OCI-LY7 (cell line): Measurements from ENCODE around the gene PLA2G4C. TPM values are rescaled to one million over a fixed set of nuclear protein-coding genes. Genes with fewer than 3 reads are reported as not detected.

Experiments used
- BruUV-seq: library from RNA; stranded (reverse); fragments of 400-500 nt; replicated peaks from 2 replicates; lab custom pipeline; 2021; lab: Mats Ljungman, UMichigan
- CTCF ChIA-PET: fragments of 300-600 bp; sonication (Branson Sonifier 250); formaldehyde crosslinking; loops from one replicate; lab custom pipeline; 2022; ENCODE audit warnings: antibody characterized with exemption; ENCODE audit not compliant: unreplicated experiment; lab: Charles Lee
- POLR2A ChIA-PET: fragments of 300-600 bp; sonication (Branson Sonifier 250); formaldehyde crosslinking; loops from one replicate; lab custom pipeline; 2022; ENCODE audit warnings: antibody characterized with exemption; lab: Charles Lee
- DNase-seq: peaks from one replicate; pipeline ENCODE4 v3.0.0-alpha.2; 2015; ENCODE audit warnings: low spot score
- H2AFZ ChIP-seq: fragments of 200-600 bp; sonication (generic), shearing (Covaris generic); 2 replicates; pipeline ENCODE4 v1.6.1; 2014; ENCODE audit warnings: mild to moderate bottlenecking, antibody characterized with exemption, low read length, moderate library complexity
- H3K27ac ChIP-seq: fragments of 200-600 bp; sonication (generic); 2 replicates; pipeline ENCODE4 v1.5.1; 2014; ENCODE audit warnings: mixed run types, low read depth, mild to moderate bottlenecking, moderate library complexity, low read length, inconsistent platforms; ENCODE audit not compliant: poor library complexity, severe bottlenecking
- H3K36me3 ChIP-seq: fragments of 200-600 bp; sonication (generic); 2 replicates; pipeline ENCODE4 v1.6.1; 2014; ENCODE audit warnings: mild to moderate bottlenecking, antibody characterized with exemption, low read length, moderate library complexity, mixed read lengths; ENCODE audit not compliant: insufficient read depth
- H3K4me1 ChIP-seq: fragments of 200-600 bp; sonication (generic); 2 replicates; pipeline ENCODE4 v1.5.1; 2014; ENCODE audit warnings: mild to moderate bottlenecking, low read length; ENCODE audit not compliant: insufficient read depth, poor library complexity, severe bottlenecking
- H3K4me2 ChIP-seq: fragments of 200-600 bp; sonication (generic); 2 replicates; pipeline ENCODE4 v1.6.1; 2014; ENCODE audit warnings: mild to moderate bottlenecking, low read length
- H3K4me3 ChIP-seq: fragments of 200-600 bp; sonication (generic); 2 replicates; pipeline ENCODE4 v1.5.1; 2014; ENCODE audit warnings: mild to moderate bottlenecking, low read depth, low read length; ENCODE audit not compliant: poor library complexity, severe bottlenecking
- H3K79me2 ChIP-seq: fragments of 200-600 bp; sonication (generic); 2 replicates; pipeline ENCODE4 v1.6.1; 2016; ENCODE audit warnings: low read depth, mild to moderate bottlenecking, low read length, moderate library complexity, mixed read lengths; ENCODE audit not compliant: insufficient read depth
- H3K9me2 ChIP-seq: fragments of 200-600 bp; sonication (generic); 2 replicates; pipeline ENCODE4 v1.6.1; 2016; ENCODE audit warnings: mild to moderate bottlenecking, low read length, mixed read lengths; ENCODE audit not compliant: insufficient read depth
- H3K9me3 ChIP-seq: fragments of 200-600 bp; sonication (generic); 2 replicates; pipeline ENCODE4 v1.6.1; 2014; ENCODE audit warnings: mild to moderate bottlenecking, mixed run types, low read length, mixed read lengths
- H4K20me1 ChIP-seq: fragments of 200-600 bp; sonication (generic); 2 replicates; pipeline ENCODE4 v1.6.1; 2014; ENCODE audit warnings: mild to moderate bottlenecking, antibody characterized with exemption, low read length, moderate library complexity, mixed read lengths; ENCODE audit not compliant: insufficient read depth
- EZH2phosphoT487 ChIP-seq: fragments of 200-600 bp; sonication (generic); IDR thresholded peaks from 2 replicates; pipeline ENCODE4 v1.6.1; 2018; ENCODE audit warnings: low read depth, borderline replicate concordance, mild to moderate bottlenecking, mixed run types, antibody characterized with exemption, low read length, moderate library complexity, mixed read lengths
- intact Hi-C: fragments of 100-400 bp; cut with micrococcal nuclease; formaldehyde crosslinking; loops from one replicate; pipeline ENCODE4 v1.10.0; 2022; ENCODE audit not compliant: unreplicated experiment
- total RNA-seq, 2 experiments: library from RNA; depleted of rRNA in 1 of 2; stranded (reverse); fragments of >200 nt in 1 of 2; shearing (Covaris generic) in 1 of 2; gene quantifications; 2 replicates each; pipeline ENCODE4 v1.2.3, GENCODE V29; 2014 to 2022
- TF ChIP-seq, protein P1 (sequence below): fragments of 200-600 bp; sonication (generic); conservative IDR thresholded peaks from 2 replicates; pipeline ENCODE4 v1.5.1; 2014; ENCODE audit warnings: mild to moderate bottlenecking, antibody characterized with exemption, low read length, moderate library complexity, mixed read lengths

The PLA2G4C gene
- total RNA-seq, 2 experiments from 2014 or later = 0.98 to 1.4 TPM

DNA sequence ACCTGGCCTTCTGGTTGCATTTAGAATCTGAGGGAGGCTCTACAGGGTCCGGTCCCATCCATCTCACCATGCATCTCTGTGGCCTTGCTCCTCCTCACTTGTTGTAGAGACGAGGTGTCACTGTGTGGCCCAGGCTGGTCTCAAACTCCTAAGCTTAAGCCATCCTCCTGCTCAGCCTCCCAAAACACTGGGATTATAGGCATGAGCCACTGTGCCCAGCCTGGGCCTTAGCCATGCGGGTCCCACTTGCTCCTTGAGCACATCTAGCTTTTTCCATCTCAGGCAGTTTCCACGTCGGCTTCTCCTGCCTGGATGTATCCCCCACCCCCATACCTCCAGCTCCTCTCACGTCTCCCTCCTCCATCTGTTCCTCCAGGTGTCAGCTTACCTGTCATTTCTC lies 106.4 kb downstream of the PLA2G4C start:
- H3K36me3 ChIP-seq = no peaks in the 10 kb centered on the region
- no peaks in the 10 kb centered on the region for H3K9me2 ChIP-seq
- H3K4me1 ChIP-seq = no peaks in the 10 kb centered on the region
- no peak for DNase-seq
- no peak overlapping the region for H2AFZ ChIP-seq
- ChIA-PET CTCF (no interaction called here), POLR2A (no interaction called here)
- no peak overlapping the region for H3K4me2 ChIP-seq
- no peak for TF ChIP-seq EZH2phosphoT487
- TF ChIP-seq, protein P1, sequence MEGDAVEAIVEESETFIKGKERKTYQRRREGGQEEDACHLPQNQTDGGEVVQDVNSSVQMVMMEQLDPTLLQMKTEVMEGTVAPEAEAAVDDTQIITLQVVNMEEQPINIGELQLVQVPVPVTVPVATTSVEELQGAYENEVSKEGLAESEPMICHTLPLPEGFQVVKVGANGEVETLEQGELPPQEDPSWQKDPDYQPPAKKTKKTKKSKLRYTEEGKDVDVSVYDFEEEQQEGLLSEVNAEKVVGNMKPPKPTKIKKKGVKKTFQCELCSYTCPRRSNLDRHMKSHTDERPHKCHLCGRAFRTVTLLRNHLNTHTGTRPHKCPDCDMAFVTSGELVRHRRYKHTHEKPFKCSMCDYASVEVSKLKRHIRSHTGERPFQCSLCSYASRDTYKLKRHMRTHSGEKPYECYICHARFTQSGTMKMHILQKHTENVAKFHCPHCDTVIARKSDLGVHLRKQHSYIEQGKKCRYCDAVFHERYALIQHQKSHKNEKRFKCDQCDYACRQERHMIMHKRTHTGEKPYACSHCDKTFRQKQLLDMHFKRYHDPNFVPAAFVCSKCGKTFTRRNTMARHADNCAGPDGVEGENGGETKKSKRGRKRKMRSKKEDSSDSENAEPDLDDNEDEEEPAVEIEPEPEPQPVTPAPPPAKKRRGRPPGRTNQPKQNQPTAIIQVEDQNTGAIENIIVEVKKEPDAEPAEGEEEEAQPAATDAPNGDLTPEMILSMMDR = no peak
- H3K4me3 ChIP-seq = no peak overlapping the region
- intact Hi-C loops = no loop called here
- no TSS peak for BruUV-seq
- H3K9me3 ChIP-seq = no peaks in the 10 kb centered on the region
- no peak overlapping the region for H3K27ac ChIP-seq
- H3K79me2 ChIP-seq = no peaks in the 10 kb centered on the region
- no peaks in the 10 kb centered on the region for H4K20me1 ChIP-seq

GRCh38 chr19:48000846-48001245 lies 109.8 kb downstream of the PLA2G4C start:
- DNase-seq = no peak
- Histone ChIP-seq H3K9me3 (no peaks in the 10 kb centered on the region), H2AFZ (no peak overlapping the region), H3K9me2 (no peaks in the 10 kb centered on the region), H3K79me2 (no peaks in the 10 kb centered on the region), H3K27ac (no peak overlapping the region), H3K4me2 (no peak overlapping the region), H3K36me3 (no peaks in the 10 kb centered on the region), H4K20me1 (no peaks in the 10 kb centered on the region), H3K4me1 (no peaks in the 10 kb centered on the region), H3K4me3 (no peak overlapping the region)
- CTCF ChIA-PET = no interaction called here
- intact Hi-C loops = no loop called here
- POLR2A ChIA-PET = no interaction called here
- no peak for TF ChIP-seq EZH2phosphoT487
- TF ChIP-seq, protein P1 = no peak
- no TSS peak for BruUV-seq

DNA sequence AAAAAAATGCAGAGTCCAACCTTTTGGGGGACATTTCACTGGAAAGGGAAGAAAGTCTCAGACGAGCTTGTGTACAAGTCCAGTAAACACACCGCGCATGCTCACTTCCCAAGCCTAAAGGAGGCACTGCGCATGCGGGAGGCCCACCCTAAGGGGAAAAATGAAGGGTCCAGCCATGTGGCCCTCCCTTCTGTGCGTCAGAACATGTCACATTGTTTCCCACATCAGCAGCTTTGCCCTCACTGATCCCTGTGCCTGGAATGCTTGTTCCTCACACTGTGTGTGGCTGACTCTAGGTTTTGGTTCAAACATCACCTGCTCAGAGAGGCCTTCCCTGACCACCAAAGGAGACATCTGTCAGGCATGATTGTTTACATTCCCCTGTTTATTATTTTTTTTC lies 111.8 kb downstream of the PLA2G4C start:
- intact Hi-C loops = no loop called here
- CTCF ChIA-PET = no interaction called here
- TF ChIP-seq EZH2phosphoT487 = no peak
- TF ChIP-seq, protein P1 = no peak
- H3K4me1 ChIP-seq = no peaks in the 10 kb centered on the region
- no peaks in the 10 kb centered on the region for H4K20me1 ChIP-seq
- no peaks in the 10 kb centered on the region for H3K79me2 ChIP-seq
- H3K4me3 ChIP-seq = no peak overlapping the region
- no peaks in the 10 kb centered on the region for H3K9me2 ChIP-seq
- POLR2A ChIA-PET = no interaction called here
- H3K4me2 ChIP-seq = no peak overlapping the region
- no peaks in the 10 kb centered on the region for H3K36me3 ChIP-seq
- H3K27ac ChIP-seq = no peak overlapping the region
- no peak for DNase-seq
- BruUV-seq = no TSS peak
- no peak overlapping the region for H2AFZ ChIP-seq
- H3K9me3 ChIP-seq = no peaks in the 10 kb centered on the region

Other genes starting within 250 kb of the PLA2G4C start
- not detected in 2 replicates for gene SULT2A1, start 224.5 kb downstream of the PLA2G4C start, total RNA-seq (2014; rRNA removed; shearing (Covaris generic))
- not detected in 2 replicates for gene SULT2A1, start 224.5 kb downstream of the PLA2G4C start, total RNA-seq (2022)
- gene BSPH1, start 118.6 kb downstream of the PLA2G4C start, total RNA-seq (2014; rRNA removed; shearing (Covaris generic)) = not detected in 2 replicates
- gene BSPH1, start 118.6 kb downstream of the PLA2G4C start, total RNA-seq (2022) = not detected in 2 replicates
- gene ELSPBP1, start 116.2 kb downstream of the PLA2G4C start, total RNA-seq (2014; rRNA removed; shearing (Covaris generic)) = not detected in 2 replicates
- gene ELSPBP1, start 116.2 kb downstream of the PLA2G4C start, total RNA-seq (2022) = not detected in 2 replicates
- not detected in 2 replicates for gene CABP5, start 66.7 kb downstream of the PLA2G4C start, total RNA-seq (2014; rRNA removed; shearing (Covaris generic))
- gene CABP5, start 66.7 kb downstream of the PLA2G4C start, total RNA-seq (2022) = not detected in 2 replicates
- gene LIG1, start 59.5 kb upstream of the PLA2G4C start, total RNA-seq (2014; rRNA removed; shearing (Covaris generic)) = 279 and 291 TPM in 2 replicates
- gene LIG1, start 59.5 kb upstream of the PLA2G4C start, total RNA-seq (2022) = 172 and 219 TPM in 2 replicates
- gene ZSWIM9, start 59.9 kb upstream of the PLA2G4C start, total RNA-seq (2014; rRNA removed; shearing (Covaris generic)) = 3.2 and 4.5 TPM in 2 replicates
- gene ZSWIM9, start 59.9 kb upstream of the PLA2G4C start, total RNA-seq (2022) = 10.5 and 12.0 TPM in 2 replicates
- 51.0 and 52.5 TPM in 2 replicates for gene CARD8, start 145.1 kb upstream of the PLA2G4C start, total RNA-seq (2014; rRNA removed; shearing (Covaris generic))
- gene CARD8, start 145.1 kb upstream of the PLA2G4C start, total RNA-seq (2022) = 56.1 and 82.9 TPM in 2 replicates
- gene ZNF114, start 159.3 kb upstream of the PLA2G4C start, total RNA-seq (2014; rRNA removed; shearing (Covaris generic)) = not detected in 2 replicates
- not detected in 2 replicates for gene ZNF114, start 159.3 kb upstream of the PLA2G4C start, total RNA-seq (2022)
- gene EMP3, start 214.7 kb upstream of the PLA2G4C start, total RNA-seq (2014; rRNA removed; shearing (Covaris generic)) = 14.5 and 33.8 TPM in 2 replicates
- gene EMP3, start 214.7 kb upstream of the PLA2G4C start, total RNA-seq (2022) = 21.1 and 23.1 TPM in 2 replicates